Panc1 (cell line): Measurements from ENCODE around the gene RAI1.

Experiments used
- CTCF ChIP-seq: fragments of 450-650 bp; IDR thresholded peaks from 2 replicates; pipeline ENCODE4 v1.5.1; 2017; ENCODE audit warnings: mild to moderate bottlenecking
- TCF7L2 ChIP-seq: IDR thresholded peaks from 2 replicates; pipeline ENCODE4 v1.6.1; 2011; ENCODE audit warnings: mild to moderate bottlenecking, low read depth, low read length, inconsistent platforms

- no peak for TF ChIP-seq TCF7L2
- TF ChIP-seq CTCF, result no peak
These were observed 105.7 kb downstream of the RAI1 start for GRCh38 chr17:17786998-17787397.
